Epithelial cell of prostate (primary cell): Measurements from ENCODE around the gene DDX19B.
"Not testable (repeated sequence)": the region's sequence is repeated elsewhere in the genome, so short reads cannot be mapped to it uniquely, and the experiment has no call there.

Source experiments
- DNase-seq: peaks from one replicate; pipeline ENCODE4 v3.0.0-alpha.2; 2011; ENCODE audit warnings: low read depth, low spot score
- H3K27ac ChIP-seq: fragments of 450-650 bp; 2 replicates; pipeline ENCODE4 v1.5.1; 2017; ENCODE audit warnings: mild to moderate bottlenecking

DDX19B gene

GRCh38 chr16:70342016-70342415, 43.0 kb downstream of the DDX19B start:
- no peak for DNase-seq
- no peak overlapping the region for H3K27ac ChIP-seq

GRCh38 chr16:70345840-70346239, 46.9 kb downstream of the DDX19B start:
- no peak for DNase-seq

GRCh38 chr16:70348991-70349390, 50.0 kb downstream of the DDX19B start:
- H3K27ac ChIP-seq, result no peak overlapping the region

More at GRCh38 chr16:70345840-70346239, 46.9 kb downstream of the DDX19B start:
- peak overlapping the region; percentile 79 for H3K27ac ChIP-seq

GRCh38 chr16:70349783-70350182, 50.8 kb downstream of the DDX19B start:
- H3K27ac ChIP-seq, result no peak overlapping the region
- DNase-seq, result no peak

More at GRCh38 chr16:70348991-70349390, 50.0 kb downstream of the DDX19B start:
- DNase-seq, result no peak

GRCh38 chr16:70359552-70359951, 60.6 kb downstream of the DDX19B start:
- H3K27ac ChIP-seq, result no peak overlapping the region
- DNase-seq, result no peak

DNA sequence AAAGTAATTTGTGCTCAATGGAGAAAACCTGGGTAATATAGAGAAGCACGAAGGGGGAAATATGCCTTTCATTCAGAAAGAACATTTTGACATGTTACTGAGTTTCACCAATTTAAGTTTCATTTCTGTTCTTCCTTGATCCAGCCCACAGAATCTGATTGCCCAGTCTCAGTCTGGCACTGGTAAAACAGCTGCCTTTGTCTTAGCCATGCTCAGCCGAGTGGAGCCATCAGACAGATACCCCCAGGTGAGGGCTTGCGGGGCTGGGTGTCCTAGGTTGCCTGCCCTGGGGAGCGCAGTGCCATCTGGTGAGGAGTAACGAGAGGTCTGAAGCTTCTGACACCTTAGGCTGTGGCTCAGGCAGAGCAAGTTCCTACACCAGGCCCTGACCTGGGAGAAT, 65.4 kb downstream of the DDX19B start:
- H3K27ac ChIP-seq, result no peak overlapping the region
- no peak for DNase-seq

DNA sequence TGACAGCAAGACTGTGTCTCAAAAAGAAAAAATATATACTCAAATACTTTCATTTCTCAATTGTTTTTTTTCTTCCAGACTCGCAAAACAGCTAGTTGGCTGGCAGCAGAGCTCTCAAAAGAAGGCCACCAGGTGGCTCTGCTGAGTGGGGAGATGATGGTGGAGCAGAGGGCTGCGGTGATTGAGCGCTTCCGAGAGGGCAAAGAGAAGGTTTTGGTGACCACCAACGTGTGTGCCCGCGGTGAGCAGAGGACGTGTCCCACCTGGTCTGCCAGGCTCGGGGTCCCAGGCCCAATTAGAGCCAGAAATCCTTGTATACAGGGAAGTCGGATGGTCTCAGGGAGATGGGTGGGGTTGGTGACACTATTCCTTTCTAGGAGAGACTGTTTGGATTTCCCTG, 71.2 kb downstream of the DDX19B start:
- H3K27ac ChIP-seq, DNase-seq: not testable (repeated sequence)

DNA sequence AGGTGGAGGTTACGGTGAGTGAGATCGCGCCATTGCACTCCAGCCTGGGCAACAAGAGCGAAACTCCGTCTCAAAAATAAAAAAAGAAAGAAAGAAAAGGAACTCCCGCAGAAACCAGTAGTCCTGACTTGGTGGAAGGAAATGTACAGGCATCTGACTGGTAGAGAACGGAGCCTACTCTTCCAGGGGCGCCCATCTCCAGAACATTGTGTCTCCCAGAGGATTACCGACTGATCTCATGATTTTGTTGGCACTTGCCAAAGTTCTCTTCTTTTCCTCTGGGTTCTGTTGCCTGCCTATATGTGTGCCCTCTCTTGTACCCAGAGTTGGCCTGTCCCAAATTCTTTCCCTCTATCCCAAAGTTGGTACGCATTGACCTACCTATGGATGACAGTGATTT, 71.9 kb downstream of the DDX19B start:
- DNase-seq, result no peak
- H3K27ac ChIP-seq, result no peak overlapping the region

- no peak for DNase-seq
These were observed 74.1 kb downstream of the DDX19B start for GRCh38 chr16:70372921-70373728.

GRCh38 chr16:70374213-70374612, 75.2 kb downstream of the DDX19B start:
- H3K27ac ChIP-seq, result no peak overlapping the region
- DNase-seq, result no peak

More at GRCh38 chr16:70372921-70373728, 74.1 kb downstream of the DDX19B start:
- no peak overlapping the region for H3K27ac ChIP-seq

GRCh38 chr16:70375636-70376611, 76.9 kb downstream of the DDX19B start:
- H3K27ac ChIP-seq, result peak overlapping the region; percentile 21
- DNase-seq, result no peak

DNA sequence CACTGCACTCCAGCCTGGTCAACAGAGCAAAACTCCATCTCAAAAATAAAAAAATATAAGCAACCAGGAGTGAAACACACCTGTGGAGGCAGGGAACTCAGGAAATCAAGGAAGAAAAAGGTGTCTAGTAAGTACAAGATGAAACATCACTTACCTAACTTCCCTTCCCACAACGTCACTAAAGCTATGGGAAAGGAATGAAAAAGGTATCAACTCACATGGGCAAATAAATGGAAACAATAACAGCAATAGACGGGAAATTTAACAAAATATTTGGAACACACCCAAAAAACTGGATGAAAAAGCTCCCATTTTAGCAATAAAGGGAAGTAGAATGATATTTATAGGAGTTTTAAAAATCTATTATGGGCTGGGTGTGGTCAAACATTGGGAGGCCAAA, 78.8 kb downstream of the DDX19B start:
- H3K27ac ChIP-seq, result no peak overlapping the region
- DNase-seq, result no peak

DNA sequence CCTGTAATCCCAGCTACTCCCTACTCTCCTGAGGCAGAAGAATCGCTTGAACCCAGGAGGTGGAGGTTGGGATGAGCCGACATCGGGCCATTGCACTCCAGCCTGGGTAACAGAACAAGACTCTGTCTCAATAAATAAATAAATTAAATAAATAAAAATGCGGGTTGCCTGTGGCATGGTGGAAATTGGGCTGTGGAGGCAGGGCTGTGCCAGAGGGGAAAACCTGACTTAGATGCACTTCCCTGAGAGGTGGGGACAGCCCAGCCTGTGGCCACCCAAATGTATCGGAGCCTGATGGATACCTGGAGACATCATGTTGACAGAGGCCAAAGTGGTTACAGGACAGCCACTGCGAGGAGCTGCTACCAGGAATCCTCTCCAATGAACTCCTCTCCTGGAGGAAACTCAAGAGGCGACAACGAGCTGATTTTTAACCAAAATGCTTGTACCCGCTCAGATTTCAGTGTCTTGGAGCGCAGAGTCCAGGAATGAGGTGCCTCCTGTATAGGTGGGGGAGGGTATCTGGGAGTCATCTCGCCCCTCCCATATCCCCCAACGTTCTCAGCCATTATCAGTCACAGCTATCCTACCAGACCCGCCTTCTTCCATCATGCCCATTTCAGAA, 80.0 kb downstream of the DDX19B start:
- no peak for DNase-seq
- peak overlapping the region; percentile 96 for H3K27ac ChIP-seq

DNA sequence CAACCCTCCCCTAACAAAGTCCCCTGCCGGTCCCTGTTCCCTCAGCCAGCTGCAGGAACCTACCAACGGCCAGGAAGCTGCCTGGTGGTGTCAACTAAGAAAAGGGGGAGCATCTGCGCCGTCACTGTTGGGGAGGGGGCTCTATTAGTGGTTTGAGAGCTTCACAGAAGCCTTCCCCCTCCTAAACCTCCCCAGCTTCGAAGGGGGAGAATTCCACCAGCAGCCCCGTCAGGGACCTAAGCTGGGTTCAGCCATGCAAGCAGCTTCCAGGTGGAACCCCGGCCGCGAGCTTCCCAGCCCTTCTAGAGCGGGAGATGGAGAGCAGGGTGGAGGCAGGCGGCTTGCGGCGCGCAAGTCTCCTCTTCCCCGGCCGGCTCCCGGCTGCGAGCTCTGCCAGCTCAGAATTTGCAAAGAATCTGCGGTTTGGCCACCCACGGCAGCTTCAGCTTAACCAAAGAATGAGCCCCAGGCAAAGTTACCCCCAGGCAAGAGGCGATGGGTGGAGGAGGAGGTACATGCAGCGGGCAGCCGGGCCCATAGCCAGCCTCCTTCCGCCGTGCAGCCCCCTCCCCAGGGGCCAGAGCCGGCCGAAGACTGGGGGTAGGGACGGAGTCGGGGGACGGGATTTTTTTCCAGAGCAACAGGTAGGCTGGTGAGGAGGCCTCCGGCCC, 81.4 kb downstream of the DDX19B start:
- DNase-seq, result peak; percentile 20
- peak overlapping the region; percentile 96 for H3K27ac ChIP-seq

- H3K27ac ChIP-seq, result peak overlapping the region; percentile 96
These were observed 82.1 kb downstream of the DDX19B start for GRCh38 chr16:70380919-70381603.

DNA sequence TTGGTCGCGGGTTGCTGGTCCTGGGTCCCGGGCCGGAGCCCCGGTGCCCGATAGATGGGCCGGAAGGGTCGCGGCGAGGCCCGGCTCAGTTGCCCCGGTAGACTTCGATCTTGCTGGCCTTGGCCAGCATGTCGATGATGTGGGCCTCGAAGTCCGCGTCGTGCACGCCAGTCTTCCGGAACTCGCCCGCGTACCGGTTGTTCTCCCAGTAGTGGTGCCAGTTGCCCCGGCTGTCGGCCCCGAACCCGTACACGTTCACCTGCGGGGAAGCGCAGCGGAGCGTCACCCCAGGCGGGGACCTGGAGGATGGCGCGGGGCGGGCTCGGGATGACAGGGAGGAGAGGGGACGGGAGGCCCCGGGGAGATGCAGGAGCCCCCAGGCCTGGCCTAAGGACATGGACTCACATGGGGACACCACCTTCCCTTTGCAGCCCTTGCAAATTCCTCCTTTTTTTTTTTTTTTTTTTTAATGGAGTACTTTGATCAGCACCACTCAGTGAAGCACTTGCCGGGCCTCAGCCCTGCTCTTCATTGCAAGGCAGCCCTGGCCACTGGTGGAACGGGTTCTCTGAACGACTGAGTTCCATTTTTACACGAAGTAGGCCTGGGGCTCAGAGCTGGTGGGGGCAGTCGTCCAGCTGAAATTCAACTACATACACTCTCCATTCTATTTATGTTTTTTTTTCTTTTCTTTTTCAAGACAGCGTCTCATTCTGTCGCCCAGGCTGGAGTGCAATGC, 82.8 kb downstream of the DDX19B start:
- no peak for DNase-seq
- H3K27ac ChIP-seq, result peak overlapping the region; percentile 96

More at GRCh38 chr16:70380919-70381603, 82.1 kb downstream of the DDX19B start:
- peak; percentile 88 for DNase-seq

DNA sequence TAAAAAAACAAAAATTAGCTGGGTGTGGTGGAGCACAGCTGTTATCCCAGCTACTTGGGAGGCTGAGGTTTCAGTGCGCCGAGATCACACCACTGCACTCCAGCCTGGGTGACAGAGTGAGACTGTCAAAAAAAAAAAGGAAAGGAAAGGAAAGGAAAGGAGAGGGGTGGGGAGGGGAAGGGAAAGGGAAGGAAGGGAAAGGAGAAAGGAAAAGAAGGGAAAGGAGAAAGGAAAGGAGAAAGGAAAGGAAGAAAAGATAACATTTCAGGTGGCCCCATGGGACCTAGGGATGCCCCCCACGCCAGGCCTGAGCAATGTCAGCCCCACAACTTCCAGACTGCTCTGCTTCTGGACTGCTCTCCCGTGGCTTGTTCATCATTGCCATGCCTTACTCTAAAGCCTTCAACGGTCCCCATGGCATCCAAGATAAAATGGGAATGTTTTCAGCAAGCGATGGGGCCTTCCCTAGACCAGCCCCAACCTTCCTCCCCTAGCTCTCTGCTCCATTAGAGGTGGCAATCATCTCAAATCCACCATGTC, 84.5 kb downstream of the DDX19B start:
- no peak for DNase-seq
- H3K27ac ChIP-seq, result no peak overlapping the region
